G401 (cell line): ENCODE results near the gene AXIN1. TPM values are rescaled to one million over a fixed set of nuclear protein-coding genes. Genes with fewer than 3 reads are reported as not detected.
"Not testable (repeated sequence)": the region's sequence is repeated elsewhere in the genome, so short reads cannot be mapped to it uniquely, and the experiment has no call there.

Source experiments
- DNase-seq: peaks from one replicate; pipeline ENCODE4 v3.0.0-alpha.2; 2015; ENCODE audit warnings: low spot score
- in situ Hi-C: cut with HindIII; loops from 2 replicates; pipeline ENCODE4 v1.10.0; 2016; ENCODE audit warnings: low sequenced_read_pairs, mixed read lengths
- total RNA-seq: library from RNA; depleted of rRNA; stranded (reverse); fragments of >200 nt; shearing (Covaris generic); gene quantifications from 2 replicates; pipeline ENCODE4 v1.2.3, GENCODE V29; 2014

Gene AXIN1
- total RNA-seq, 1 experiment from 2014 or later = 46.3 TPM

- DNase-seq = peak; percentile 67
- in situ Hi-C loops = no loop called here
These were observed 29.5 kb upstream of the AXIN1 start, which contains the start of gene PGAP6 for GRCh38 chr16:381789-382717. Gene PGAP6, minus strand, starts transcription at chr16:381978. Its CDS starts 157 bp downstream, at chr16:381821.

- in situ Hi-C loops = no loop called here
- no peak for DNase-seq
These were observed 28.7 kb upstream of the AXIN1 start for GRCh38 chr16:381012-381788.

DNA sequence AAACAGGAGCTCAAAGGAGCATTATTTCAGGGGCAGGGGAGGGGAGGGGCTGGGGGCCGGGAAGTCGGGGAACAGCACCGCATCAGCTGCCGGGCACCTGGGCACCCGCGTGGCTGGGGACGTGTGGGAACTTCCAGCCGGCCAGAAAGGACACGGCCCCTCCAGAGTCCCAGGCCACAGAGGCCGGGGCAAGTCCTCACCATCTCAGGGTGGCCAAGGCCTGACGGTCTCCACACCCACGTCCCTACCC lies 28.2 kb upstream of the AXIN1 start:
- no peak for DNase-seq
- in situ Hi-C loops = no loop called here

GRCh38 chr16:379961-380761 lies 27.6 kb upstream of the AXIN1 start:
- no peak for DNase-seq
- in situ Hi-C loops = no loop called here

GRCh38 chr16:379183-379960 lies 26.8 kb upstream of the AXIN1 start:
- in situ Hi-C loops = no loop called here
- DNase-seq = peak; percentile 91

- in situ Hi-C loops = no loop called here
- no peak for DNase-seq
These were observed 26.3 kb upstream of the AXIN1 start for GRCh38 chr16:378821-379182.

GRCh38 chr16:378113-378820 lies 25.7 kb upstream of the AXIN1 start:
- in situ Hi-C loops = not testable (repeated sequence)

GRCh38 chr16:377419-377951 lies 25.0 kb upstream of the AXIN1 start:
- no peak for DNase-seq
- in situ Hi-C loops = no loop called here

More at GRCh38 chr16:378113-378820, 25.7 kb upstream of the AXIN1 start:
- DNase-seq = not testable (repeated sequence)

DNA sequence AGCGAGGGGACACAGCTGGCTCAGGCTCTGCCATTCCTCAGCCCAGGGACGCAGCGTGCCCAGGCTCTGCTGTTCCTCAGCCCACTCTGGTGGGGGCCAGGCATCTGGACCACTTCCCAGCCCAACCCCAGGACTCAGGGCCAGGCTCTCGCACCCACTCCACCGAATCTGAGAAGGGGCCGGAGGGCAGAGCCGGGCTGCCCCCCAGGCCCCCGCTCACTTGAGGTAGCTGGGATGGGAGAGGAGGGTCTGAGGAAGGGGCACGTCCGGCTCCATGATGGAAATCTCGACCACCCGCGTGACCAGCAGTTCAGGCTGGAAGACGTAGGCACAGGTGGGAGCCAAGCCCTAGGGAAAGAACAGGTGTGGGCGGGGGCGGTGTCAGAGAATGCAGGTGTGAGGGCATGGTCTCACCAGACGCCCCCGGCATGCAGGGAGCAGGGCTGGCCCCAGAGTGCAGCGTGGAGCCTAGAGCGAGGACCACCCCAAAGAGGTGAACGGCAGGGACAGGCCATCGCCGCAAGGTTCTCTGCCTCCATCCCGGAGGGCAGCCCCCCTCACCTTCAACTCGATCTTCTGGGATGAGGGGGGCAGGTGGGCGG lies 24.4 kb upstream of the AXIN1 start:
- in situ Hi-C loops = no loop called here

DNA sequence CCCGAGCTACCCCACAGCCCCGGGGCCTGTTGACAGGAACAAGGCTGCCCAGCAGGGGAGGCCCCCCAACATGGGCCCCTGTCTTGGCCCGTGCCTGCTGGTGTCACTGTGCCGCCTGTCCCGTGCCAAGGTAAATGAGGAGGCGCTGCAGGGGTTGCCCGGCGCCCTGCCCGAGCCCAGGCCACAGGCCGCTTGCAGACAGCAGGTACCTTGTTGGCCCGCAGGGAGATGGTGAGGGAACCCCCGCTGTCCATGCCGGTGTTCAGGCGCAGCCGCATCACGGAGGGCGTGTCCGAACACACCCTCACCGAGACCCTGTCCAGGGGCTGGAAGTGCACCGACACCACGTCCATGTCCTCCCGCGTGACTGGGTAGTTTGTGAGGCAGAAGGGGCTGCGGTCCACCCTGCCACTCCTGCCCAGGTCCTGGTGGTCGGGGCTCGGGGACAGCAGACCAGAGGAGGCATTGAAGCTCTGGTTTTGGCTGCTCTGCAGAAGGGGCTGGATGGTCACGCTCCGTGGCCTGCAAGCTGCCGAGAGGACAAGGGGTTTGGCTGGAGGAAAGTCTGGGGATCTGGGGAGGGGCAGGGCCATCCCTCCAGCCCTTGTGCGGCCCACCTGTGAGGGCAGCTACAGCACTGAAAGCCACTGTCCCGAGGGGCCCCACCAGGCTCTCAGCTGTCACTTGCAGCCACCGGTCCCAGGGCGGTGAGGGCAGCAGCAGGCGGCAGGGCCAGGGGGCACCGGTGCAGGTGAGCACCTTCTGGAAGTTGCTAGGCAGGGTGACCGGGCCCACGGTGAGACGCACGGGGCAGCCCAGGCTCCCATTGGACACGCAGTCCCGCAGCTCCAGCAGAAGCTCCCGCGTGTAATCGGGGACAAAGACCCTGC lies 23.6 kb upstream of the AXIN1 start:
- in situ Hi-C loops = no loop called here

More for the DNA sequence above, 24.4 kb upstream of the AXIN1 start:
- no peak for DNase-seq

GRCh38 chr16:375212-375611 lies 22.7 kb upstream of the AXIN1 start:
- in situ Hi-C loops = no loop called here
- DNase-seq = no peak

More for the DNA sequence above, 23.6 kb upstream of the AXIN1 start:
- no peak for DNase-seq

- in situ Hi-C loops = no loop called here
These were observed 22.0 kb upstream of the AXIN1 start for GRCh38 chr16:374616-374926.

GRCh38 chr16:373848-374615 lies 21.5 kb upstream of the AXIN1 start:
- in situ Hi-C loops = no loop called here

More at GRCh38 chr16:374616-374926, 22.0 kb upstream of the AXIN1 start:
- DNase-seq = no peak

DNA sequence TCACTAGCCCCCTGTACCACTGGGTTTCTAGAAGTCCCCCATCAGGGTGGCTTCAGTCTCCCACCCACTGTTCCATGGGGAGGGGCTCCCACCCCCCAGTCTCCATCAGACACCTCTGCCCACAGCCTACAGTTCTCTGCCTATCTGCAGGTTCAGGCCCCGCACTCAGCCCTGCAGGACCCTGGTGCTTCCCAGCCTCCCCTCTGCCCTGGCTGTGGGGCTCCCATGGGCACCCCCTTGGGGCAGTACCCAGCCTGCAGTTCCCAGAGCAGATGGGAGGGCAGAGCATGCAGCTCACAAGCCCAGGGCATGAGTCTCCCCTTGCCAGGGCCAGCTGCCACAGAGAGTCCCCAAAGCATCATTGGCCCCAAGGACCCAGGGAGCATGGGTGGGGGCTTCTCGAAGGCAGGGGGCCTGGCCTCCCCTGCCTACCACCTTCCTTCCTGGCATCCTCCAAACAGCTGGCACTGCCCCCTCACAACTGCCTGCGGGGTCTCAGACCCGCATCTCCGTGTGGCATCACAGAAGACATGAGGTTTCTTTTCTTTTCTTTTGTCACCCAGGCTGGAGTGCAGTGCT lies 20.6 kb upstream of the AXIN1 start:
- DNase-seq = no peak
- in situ Hi-C loops = no loop called here

More at GRCh38 chr16:373848-374615, 21.5 kb upstream of the AXIN1 start:
- peak; percentile 53 for DNase-seq

DNA sequence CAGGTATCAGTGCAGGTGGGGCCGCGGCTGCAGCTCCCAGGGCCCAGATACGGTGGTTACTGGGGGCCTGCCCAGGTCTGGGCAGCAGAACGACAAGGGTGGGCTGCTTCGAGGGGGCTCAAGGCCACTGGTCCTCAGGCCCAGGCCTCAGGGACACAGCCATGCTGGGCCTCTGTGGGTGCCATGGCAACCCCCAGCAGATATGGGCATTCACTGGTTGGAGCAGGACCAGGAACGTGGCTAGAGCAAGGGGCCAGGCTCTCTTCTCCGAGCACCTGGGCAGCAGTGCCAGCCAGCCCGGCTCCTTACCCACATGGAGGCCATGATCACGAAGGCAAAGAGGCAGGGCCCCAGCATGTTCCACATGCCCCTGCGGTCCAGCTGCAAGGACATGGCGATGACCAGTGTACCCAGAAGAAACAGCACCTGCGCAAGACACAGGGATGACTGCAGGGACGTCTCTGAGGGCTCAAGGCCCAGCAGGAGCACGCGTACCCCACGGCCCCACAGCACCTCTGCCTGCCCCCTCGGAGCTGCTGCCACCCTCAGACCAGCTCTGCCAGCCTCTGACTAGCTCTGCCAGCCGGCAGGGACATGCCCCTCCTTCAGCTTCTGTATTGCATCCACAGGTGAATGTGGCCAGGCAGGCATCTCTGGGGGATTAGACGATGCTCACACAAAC lies 19.9 kb upstream of the AXIN1 start:
- DNase-seq = no peak
- in situ Hi-C loops = no loop called here
